Measurements from ENCODE around the gene COQ3.

Gene COQ3

GRCh38 chr6:99393698-99394531 is at the start of gene COQ3:
Gene COQ3 (minus strand): TSS chr6:99394195. CDS start chr6:99394179, 16 bp downstream.
- DNase-seq (ENCODE audit: low spot score): peak; percentile 71

- no peak for DNase-seq (ENCODE audit: low spot score)
Observed at GRCh38 chr6:99434702-99435530, 40.9 kb upstream of the COQ3 start.

- no peak for DNase-seq (ENCODE audit: low spot score)
Observed at GRCh38 chr6:99432877-99433276, 38.9 kb upstream of the COQ3 start.

- DNase-seq (ENCODE audit: low spot score): no peak
Observed at GRCh38 chr6:99431901-99432300, 37.9 kb upstream of the COQ3 start.

- DNase-seq (ENCODE audit: low spot score): no peak
Observed at GRCh38 chr6:99427988-99428387, 34.0 kb upstream of the COQ3 start.

GRCh38 chr6:99426451-99426757 is 32.4 kb upstream of the COQ3 start:
- DNase-seq (ENCODE audit: low spot score): no peak

GRCh38 chr6:99425647-99426450 is 31.9 kb upstream of the COQ3 start:
- DNase-seq (ENCODE audit: low spot score): peak; percentile 92

GRCh38 chr6:99424761-99425646 is 31.0 kb upstream of the COQ3 start, which contains the start of gene PNISR:
Gene PNISR (minus strand): TSS chr6:99425308. CDS start chr6:99414659, 10,649 bp downstream.
- peak; percentile 99 for DNase-seq (ENCODE audit: low spot score)

- DNase-seq (ENCODE audit: low spot score): no peak
Observed at GRCh38 chr6:99424022-99424421, 30.0 kb upstream of the COQ3 start.

GRCh38 chr6:99422912-99423311 is 28.9 kb upstream of the COQ3 start:
- DNase-seq (ENCODE audit: low spot score): no peak

GRCh38 chr6:99416892-99417767 is 23.1 kb upstream of the COQ3 start:
- no peak for DNase-seq (ENCODE audit: low spot score)

GRCh38 chr6:99416226-99416625 is 22.2 kb upstream of the COQ3 start:
- no peak for DNase-seq (ENCODE audit: low spot score)

GRCh38 chr6:99415446-99415845 is 21.5 kb upstream of the COQ3 start:
- DNase-seq (ENCODE audit: low spot score): no peak

GRCh38 chr6:99412065-99412464 is 18.1 kb upstream of the COQ3 start:
- peak; percentile 74 for DNase-seq (ENCODE audit: low spot score)

- no peak for DNase-seq (ENCODE audit: low spot score)
Observed at GRCh38 chr6:99409672-99410071, 15.7 kb upstream of the COQ3 start.

GRCh38 chr6:99407076-99407475 is 13.1 kb upstream of the COQ3 start:
- no peak for DNase-seq (ENCODE audit: low spot score)

GRCh38 chr6:99402448-99402847 is 8.5 kb upstream of the COQ3 start:
- DNase-seq (ENCODE audit: low spot score): no peak

- DNase-seq (ENCODE audit: low spot score): no peak
Observed at GRCh38 chr6:99397287-99397686, 3.3 kb upstream of the COQ3 start.

- DNase-seq (ENCODE audit: low spot score): no peak
Observed at GRCh38 chr6:99393366-99393697, 663 bp downstream of the COQ3 start.

- DNase-seq (ENCODE audit: low spot score): no peak
Observed at GRCh38 chr6:99390896-99391295, 3.1 kb downstream of the COQ3 start.
